HCT116 (cell line): ENCODE measurements around the gene BRIP1. TPM values are rescaled to one million over a fixed set of nuclear protein-coding genes. Genes with fewer than 3 reads are reported as not detected.

Experiments
- ATAC-seq: fragments of 200-7000 bp; cut with Tn5 transposase; 2 replicates; pipeline ENCODE4 v1.9.1; 2020; ENCODE audit warnings: mild to moderate bottlenecking, moderate library complexity
- BruUV-seq: library from RNA; stranded (reverse); fragments of 400-500 nt; replicated peaks from 2 replicates; lab custom pipeline; 2021; lab: Mats Ljungman, UMichigan
- CTCF ChIA-PET: fragments of 300-600 bp; sonication (Branson Sonifier 250); formaldehyde crosslinking; loops from one replicate; lab custom pipeline; 2021; ENCODE audit warnings: antibody characterized with exemption; lab: Charles Lee
- POLR2A ChIA-PET: fragments of 300-600, 350-600 bp; sonication (Branson Sonifier 250); formaldehyde crosslinking; loops from one replicate; lab custom pipeline; 2021; ENCODE audit warnings: antibody characterized with exemption; lab: Charles Lee
- RAD21 ChIA-PET, 2 experiments: fragments of 300-600 bp; sonication (Branson Sonifier 250); formaldehyde crosslinking; loops; one replicate each; lab custom pipeline; 2023; ENCODE audit warnings: low total read pairs in 2 of 2; ENCODE audit not compliant: uncharacterized antibody in 2 of 2, unreplicated experiment in 2 of 2, low non-redundant PET in 1 of 2; lab: Charles Lee
- DNase-seq: peaks from one replicate; pipeline ENCODE4 v3.0.0-alpha.2; 2010; ENCODE audit warnings: low read depth, low spot score
- H2AFZ ChIP-seq: fragments of 200-600 bp; shearing (Covaris generic), sonication (generic); 2 replicates; pipeline ENCODE4 v1.6.1; 2017; ENCODE audit warnings: low read depth, mixed run types, mixed read lengths, antibody characterized with exemption, low read length; ENCODE audit not compliant: poor library complexity, severe bottlenecking
- H3K27ac ChIP-seq: 2 replicates; pipeline ENCODE4 v1.5.1; 2012; ENCODE audit warnings: low read depth, low read length
- H3K27me3 ChIP-seq: fragments of 200-600 bp; sonication (generic); 2 replicates; pipeline ENCODE4 v1.6.1; 2016; ENCODE audit warnings: mixed run types, low read length, mixed read lengths; ENCODE audit not compliant: insufficient read depth
- H3K36me3 ChIP-seq, 2 experiments: fragments of 200-500 bp in 1 of 2; fragments of 200-600 bp in 1 of 2; sonication (Bioruptor generic) in 1 of 2; sonication (generic) in 1 of 2; 2 replicates each; pipeline versions ENCODE4 v1.5.1 to v1.6.1; 2014 to 2016; ENCODE audit warnings: low read length in 2 of 2, inconsistent platforms in 1 of 2, mixed read lengths in 1 of 2, mixed run types in 1 of 2; ENCODE audit not compliant: insufficient read depth in 2 of 2, control insufficient read depth in 1 of 2
- H3K4me1 ChIP-seq, 2 experiments: fragments of 200-600 bp in 1 of 2; sonication (generic) in 1 of 2; 2 replicates each; pipeline versions ENCODE4 v1.5.1 to v1.6.1; 2012 to 2017; ENCODE audit warnings: low read length in 2 of 2, inconsistent platforms in 1 of 2, mild to moderate bottlenecking in 1 of 2, mixed read lengths in 1 of 2, mixed run types in 1 of 2, moderate library complexity in 1 of 2; ENCODE audit not compliant: insufficient read depth in 2 of 2, control insufficient read depth in 1 of 2
- H3K4me2 ChIP-seq: fragments of 200-600 bp; sonication (generic); 2 replicates; pipeline ENCODE4 v1.6.1; 2017; ENCODE audit warnings: mixed run types, low read length, mixed read lengths
- H3K4me3 ChIP-seq, 2 experiments: fragments of 200-600 bp in 1 of 2; sonication (generic) in 1 of 2; replicated peaks in 1 of 2; 2 replicates each; pipeline ENCODE4 v1.5.1; 2011 to 2016; ENCODE audit warnings: low read length in 2 of 2, control low read depth in 1 of 2, low read depth in 1 of 2, mild to moderate bottlenecking in 1 of 2, mixed read lengths in 1 of 2, mixed run types in 1 of 2
- H3K79me2 ChIP-seq: fragments of 200-600 bp; sonication (generic); 2 replicates; pipeline ENCODE4 v1.6.1; 2017; ENCODE audit warnings: mild to moderate bottlenecking, mixed run types, low read length, moderate library complexity, mixed read lengths; ENCODE audit not compliant: insufficient read depth
- H3K9ac ChIP-seq: fragments of 200-600 bp; sonication (generic); 2 replicates; pipeline ENCODE4 v1.6.1; 2016; ENCODE audit warnings: low read length, mixed read lengths
- H3K9me2 ChIP-seq: fragments of 200-600 bp; sonication (generic), shearing (Covaris generic); 2 replicates; pipeline ENCODE4 v1.6.1; 2017; ENCODE audit warnings: mixed run types, mild to moderate bottlenecking, moderate library complexity; ENCODE audit not compliant: insufficient read depth
- H3K9me3 ChIP-seq, 2 experiments: fragments of 200-500 bp in 1 of 2; fragments of 200-600 bp in 1 of 2; sonication (Bioruptor generic) in 1 of 2; sonication (generic) in 1 of 2; 2 replicates each; pipeline ENCODE4 v1.6.1; 2014 to 2017; ENCODE audit warnings: low read length in 2 of 2, mixed read lengths in 2 of 2, inconsistent platforms in 1 of 2, low read depth in 1 of 2, mild to moderate bottlenecking in 1 of 2, mixed run types in 1 of 2, moderate library complexity in 1 of 2; ENCODE audit not compliant: control insufficient read depth in 1 of 2, insufficient read depth in 1 of 2
- H4K20me1 ChIP-seq: fragments of 200-600 bp; sonication (generic), shearing (Covaris generic); 2 replicates; pipeline ENCODE4 v1.6.1; 2017; ENCODE audit warnings: mixed run types, mild to moderate bottlenecking, moderate library complexity; ENCODE audit not compliant: insufficient read depth
- CBX3 ChIP-seq: IDR thresholded peaks from 2 replicates; pipeline ENCODE4 v1.6.1; 2012; ENCODE audit warnings: low read depth
- CEBPB ChIP-seq: IDR thresholded peaks from 2 replicates; pipeline ENCODE4 v1.6.1; 2012; ENCODE audit warnings: low read depth
- ELF1 ChIP-seq: IDR thresholded peaks from 2 replicates; pipeline ENCODE4 v1.6.1; 2012; ENCODE audit warnings: low read depth, borderline replicate concordance
- EZH2 ChIP-seq: fragments of 200-600 bp; sonication (generic); IDR thresholded peaks from 2 replicates; pipeline ENCODE4 v1.6.1; 2017; ENCODE audit warnings: antibody characterized with exemption, mixed run types
- EZH2phosphoT487 ChIP-seq: fragments of 200-600 bp; IDR thresholded peaks from 2 replicates; pipeline ENCODE4 v1.6.1; 2018; ENCODE audit warnings: antibody characterized with exemption, borderline replicate concordance
- FOSL1 ChIP-seq: IDR thresholded peaks from 2 replicates; pipeline ENCODE4 v1.6.1; 2012; ENCODE audit warnings: low read depth
- JUND ChIP-seq: IDR thresholded peaks from 2 replicates; pipeline ENCODE4 v1.6.1; 2012
- POLR2A ChIP-seq: IDR thresholded peaks from 2 replicates; pipeline ENCODE4 v1.7.0; 2011; ENCODE audit warnings: borderline replicate concordance; ENCODE audit not compliant: insufficient read depth, insufficient read length; ENCODE audit errors: extremely low read depth
- POLR2AphosphoS5 ChIP-seq: IDR thresholded peaks from 2 replicates; pipeline ENCODE4 v1.6.1; 2011; ENCODE audit warnings: mild to moderate bottlenecking, low read depth, low read length, moderate library complexity
- SIN3A ChIP-seq: IDR thresholded peaks from 2 replicates; pipeline ENCODE4 v1.6.1; 2012; ENCODE audit warnings: low read depth
- SP1 ChIP-seq: IDR thresholded peaks from 2 replicates; pipeline ENCODE4 v1.6.1; 2012; ENCODE audit warnings: low read depth
- SRF ChIP-seq: IDR thresholded peaks from 2 replicates; pipeline ENCODE4 v1.6.1; 2012; ENCODE audit warnings: low read depth
- TCF7L2 ChIP-seq: IDR thresholded peaks from 2 replicates; pipeline ENCODE4 v1.7.0; 2011; ENCODE audit warnings: borderline replicate concordance, inconsistent platforms; ENCODE audit not compliant: insufficient read depth, insufficient read length; ENCODE audit errors: extremely low read depth
- ZFX ChIP-seq: fragments of 450-650 bp; IDR thresholded peaks from 2 replicates; pipeline ENCODE4 v1.6.1; 2017
- ZNF274 ChIP-seq: fragments of 200-500 bp; sonication (Bioruptor generic); IDR thresholded peaks from 2 replicates; pipeline ENCODE4 v1.6.1; 2014; ENCODE audit warnings: mild to moderate bottlenecking, low read depth, low read length, inconsistent platforms
- intact Hi-C: fragments of 100-400 bp; cut with micrococcal nuclease; formaldehyde crosslinking; loops from 2 replicates; pipeline ENCODE4 v1.10.0; 2022
- total RNA-seq: library from RNA; stranded (reverse); gene quantifications from one replicate; pipeline ENCODE4 v1.2.1, GENCODE V29; 2021; ENCODE audit not compliant: unreplicated experiment
- TF ChIP-seq, protein P1 (sequence below): IDR thresholded peaks from 2 replicates; pipeline ENCODE4 v1.6.1; 2012
- TF ChIP-seq, protein P2 (sequence below): IDR thresholded peaks from 2 replicates; pipeline ENCODE4 v1.6.1; 2011; ENCODE audit warnings: mild to moderate bottlenecking, low read length, moderate library complexity; ENCODE audit not compliant: insufficient replicate concordance; ENCODE audit errors: extremely low read depth
- TF ChIP-seq, protein P3 (sequence below): IDR thresholded peaks from 2 replicates; pipeline ENCODE4 v1.6.1; 2012; ENCODE audit warnings: low read depth
- TF ChIP-seq, protein P4 (sequence below): IDR thresholded peaks from 2 replicates; pipeline ENCODE4 v1.6.1; 2012

BRIP1 gene
- total RNA-seq, 1 experiment from 2014 or later = 22.2 TPM

DNA sequence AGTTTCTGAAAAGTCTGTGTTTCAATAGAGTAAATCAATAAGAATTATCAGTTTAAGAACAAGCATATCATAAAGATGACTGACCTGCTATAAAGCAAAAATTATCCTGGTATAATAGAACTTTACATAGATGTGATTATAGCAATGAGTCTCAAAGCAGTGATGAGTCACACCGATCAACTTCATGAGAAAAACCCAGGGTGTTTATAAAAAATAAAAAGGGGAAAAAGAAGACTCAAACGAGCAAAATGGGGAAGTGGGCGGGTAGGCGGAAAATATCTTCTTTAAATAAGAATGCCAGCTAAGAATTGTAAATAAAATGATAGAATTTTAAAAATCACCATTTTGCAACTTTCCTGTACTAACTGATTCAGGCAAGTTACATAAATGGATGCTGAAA is 46.8 kb downstream of the BRIP1 start:
- intact Hi-C loops = no loop called here
- no peak overlapping the region for H3K27ac ChIP-seq
- H3K9me2 ChIP-seq = no peaks in the 10 kb centered on the region
- no peaks in the 10 kb centered on the region for H3K9me3 ChIP-seq
- ChIA-PET CTCF (no interaction called here), RAD21 (no interaction called here), POLR2A (no interaction called here)
- no peaks in the 10 kb centered on the region for H3K4me1 ChIP-seq
- H4K20me1 ChIP-seq = no peaks in the 10 kb centered on the region
- H3K36me3 ChIP-seq = peaks cover 0 to 5% of the 10 kb centered on the region in 2 experiments; a peak in 1 of 4 replicates
- no peak overlapping the region for H3K4me3 ChIP-seq
- no peak overlapping the region for H2AFZ ChIP-seq
- DNase-seq = no peak
- no peak for TF ChIP-seq ZNF274
- no peak for TF ChIP-seq SRF
- TF ChIP-seq CEBPB = no peak
- no peak for TF ChIP-seq ELF1
- no peak for TF ChIP-seq CBX3
- no peak for TF ChIP-seq POLR2AphosphoS5
- TF ChIP-seq, protein P1, sequence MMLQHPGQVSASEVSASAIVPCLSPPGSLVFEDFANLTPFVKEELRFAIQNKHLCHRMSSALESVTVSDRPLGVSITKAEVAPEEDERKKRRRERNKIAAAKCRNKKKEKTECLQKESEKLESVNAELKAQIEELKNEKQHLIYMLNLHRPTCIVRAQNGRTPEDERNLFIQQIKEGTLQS = no peak
- TF ChIP-seq, protein P2, sequence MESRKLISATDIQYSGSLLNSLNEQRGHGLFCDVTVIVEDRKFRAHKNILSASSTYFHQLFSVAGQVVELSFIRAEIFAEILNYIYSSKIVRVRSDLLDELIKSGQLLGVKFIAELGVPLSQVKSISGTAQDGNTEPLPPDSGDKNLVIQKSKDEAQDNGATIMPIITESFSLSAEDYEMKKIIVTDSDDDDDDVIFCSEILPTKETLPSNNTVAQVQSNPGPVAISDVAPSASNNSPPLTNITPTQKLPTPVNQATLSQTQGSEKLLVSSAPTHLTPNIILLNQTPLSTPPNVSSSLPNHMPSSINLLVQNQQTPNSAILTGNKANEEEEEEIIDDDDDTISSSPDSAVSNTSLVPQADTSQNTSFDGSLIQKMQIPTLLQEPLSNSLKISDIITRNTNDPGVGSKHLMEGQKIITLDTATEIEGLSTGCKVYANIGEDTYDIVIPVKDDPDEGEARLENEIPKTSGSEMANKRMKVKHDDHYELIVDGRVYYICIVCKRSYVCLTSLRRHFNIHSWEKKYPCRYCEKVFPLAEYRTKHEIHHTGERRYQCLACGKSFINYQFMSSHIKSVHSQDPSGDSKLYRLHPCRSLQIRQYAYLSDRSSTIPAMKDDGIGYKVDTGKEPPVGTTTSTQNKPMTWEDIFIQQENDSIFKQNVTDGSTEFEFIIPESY = no peak
- no peak for TF ChIP-seq JUND
- TF ChIP-seq, protein P3, sequence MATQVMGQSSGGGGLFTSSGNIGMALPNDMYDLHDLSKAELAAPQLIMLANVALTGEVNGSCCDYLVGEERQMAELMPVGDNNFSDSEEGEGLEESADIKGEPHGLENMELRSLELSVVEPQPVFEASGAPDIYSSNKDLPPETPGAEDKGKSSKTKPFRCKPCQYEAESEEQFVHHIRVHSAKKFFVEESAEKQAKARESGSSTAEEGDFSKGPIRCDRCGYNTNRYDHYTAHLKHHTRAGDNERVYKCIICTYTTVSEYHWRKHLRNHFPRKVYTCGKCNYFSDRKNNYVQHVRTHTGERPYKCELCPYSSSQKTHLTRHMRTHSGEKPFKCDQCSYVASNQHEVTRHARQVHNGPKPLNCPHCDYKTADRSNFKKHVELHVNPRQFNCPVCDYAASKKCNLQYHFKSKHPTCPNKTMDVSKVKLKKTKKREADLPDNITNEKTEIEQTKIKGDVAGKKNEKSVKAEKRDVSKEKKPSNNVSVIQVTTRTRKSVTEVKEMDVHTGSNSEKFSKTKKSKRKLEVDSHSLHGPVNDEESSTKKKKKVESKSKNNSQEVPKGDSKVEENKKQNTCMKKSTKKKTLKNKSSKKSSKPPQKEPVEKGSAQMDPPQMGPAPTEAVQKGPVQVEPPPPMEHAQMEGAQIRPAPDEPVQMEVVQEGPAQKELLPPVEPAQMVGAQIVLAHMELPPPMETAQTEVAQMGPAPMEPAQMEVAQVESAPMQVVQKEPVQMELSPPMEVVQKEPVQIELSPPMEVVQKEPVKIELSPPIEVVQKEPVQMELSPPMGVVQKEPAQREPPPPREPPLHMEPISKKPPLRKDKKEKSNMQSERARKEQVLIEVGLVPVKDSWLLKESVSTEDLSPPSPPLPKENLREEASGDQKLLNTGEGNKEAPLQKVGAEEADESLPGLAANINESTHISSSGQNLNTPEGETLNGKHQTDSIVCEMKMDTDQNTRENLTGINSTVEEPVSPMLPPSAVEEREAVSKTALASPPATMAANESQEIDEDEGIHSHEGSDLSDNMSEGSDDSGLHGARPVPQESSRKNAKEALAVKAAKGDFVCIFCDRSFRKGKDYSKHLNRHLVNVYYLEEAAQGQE = no peak
- no peak for TF ChIP-seq EZH2phosphoT487
- TF ChIP-seq SIN3A = no peak
- no peak for TF ChIP-seq TCF7L2
- no peak for TF ChIP-seq ZFX
- no peak for TF ChIP-seq EZH2
- no peak for TF ChIP-seq FOSL1
- TF ChIP-seq SP1 = no peak
- TF ChIP-seq, protein P4, sequence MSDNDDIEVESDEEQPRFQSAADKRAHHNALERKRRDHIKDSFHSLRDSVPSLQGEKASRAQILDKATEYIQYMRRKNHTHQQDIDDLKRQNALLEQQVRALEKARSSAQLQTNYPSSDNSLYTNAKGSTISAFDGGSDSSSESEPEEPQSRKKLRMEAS = no peak
- no peak for TF ChIP-seq POLR2A
- no peak overlapping the region for H3K9ac ChIP-seq
- H3K27me3 ChIP-seq = no peaks in the 10 kb centered on the region
- H3K4me2 ChIP-seq = no peak overlapping the region
- no TSS peak for BruUV-seq
- H3K79me2 ChIP-seq = no peaks in the 10 kb centered on the region; the same call in 1 of the 2 replicates
- ATAC-seq = no peak
